Pancreas (tissue), 10 donors: ENCODE measurements around the gene MGMT. TPM values are rescaled to one million over a fixed set of nuclear protein-coding genes. Genes with fewer than 3 reads are reported as not detected.

Experiments used
- ATAC-seq, 4 donors: fragments of 200-7000 bp; cut with Tn5 transposase; one replicate each; pipeline versions ENCODE4 v1.8.0 to v1.9.1; 2020; ENCODE audit warnings: mild to moderate bottlenecking in 4 of 4, moderate library complexity in 4 of 4
- DNase-seq, 6 donors: peaks; one replicate each; pipeline ENCODE4 v3.0.0-alpha.2; 2020
- FAIRE-seq: peaks from 2 replicates; lab custom pipeline; 2012; peaks lifted over from hg19 to GRCh38; lab: Jason Lieb, UNC
- H3K27ac ChIP-seq, 4 donors: fragments of 200-600 bp; sonication (generic); 1 replicate in 3 of 4; 2 replicates in 1 of 4; pipeline versions ENCODE4 v1.5.0 to v1.8.0; 2020
- H3K27me3 ChIP-seq, 4 donors: fragments of 200-600 bp; one replicate each; pipeline ENCODE4 v1.8.0; 2021
- H3K36me3 ChIP-seq, 3 donors: fragments of 200-600 bp; sonication (generic) in 1 of 3; one replicate each; pipeline versions ENCODE4 v1.5.0 to v1.8.0; 2020 to 2021
- H3K4me1 ChIP-seq, 3 donors: fragments of 200-600 bp; one replicate each; pipeline ENCODE4 v1.8.0; 2021
- H3K4me3 ChIP-seq, 4 donors: fragments of 200-600 bp; sonication (generic) in 2 of 4; one replicate each; pipeline versions ENCODE4 v1.5.0 to v1.8.0; 2020 to 2021
- H3K9me3 ChIP-seq, 4 donors: fragments of 200-600 bp; one replicate each; pipeline ENCODE4 v1.8.0; 2021
- CTCF ChIP-seq, 4 donors: fragments of 200-600 bp; sonication (generic) in 3 of 4; IDR thresholded peaks; one replicate each; pipeline versions ENCODE4 v1.5.0 to v1.8.0; 2021; ENCODE audit warnings: antibody characterized with exemption in 4 of 4
- WGBS, 2 donors: extraction: QIAGEN DNeasy Blood & Tissue Kit; methylation state at CpG; one replicate each; pipeline ENCODE4 v1.1.7; 2013; 5-methylcytosine and 5-hydroxymethylcytosine counted together
- intact Hi-C, 3 donors: fragments of 100-400 bp; cut with DNase I; formaldehyde crosslinking; loops; one replicate each; pipeline versions ENCODE4 v1.11.1 to v1.14.2; 2022
- polyA plus RNA-seq, 2 donors: library from polyadenylated mRNA; stranded (reverse); fragments of 200-250 nt; gene quantifications; one replicate each; pipeline ENCODE4 v1.2.3, GENCODE V29; 2013
- total RNA-seq, 6 donors: library from RNA; stranded (reverse); fragmentation: NEBNext Ultra II Directional in 4 of 6; extraction: Animal tissue kit (Norgen Biotek cat#: 25700) in 4 of 6; gene quantifications; one replicate each; pipeline versions ENCODE4 v1.2.1 to v1.2.4, GENCODE V29; 2021 to 2023
- donor health status: healthy with polysubstance abuse.
- donor health status: DM: no; HTN: no; CAD: no; lungs with moderate emphysema.
- donor health status: DM: no; HTN: no; CAD: no.
- donor health status: control.
- donor health status: control.
- donor health status: Bipolar disorder and iron deficiency.
- donor health status: DM: yes; HTN: yes; CAD: no.
- donor health status: DM: no; HTN: no; CAD: no.
- donor health status: DM: no; HTN: no; CAD: no.
- donor health status: DM: yes; HTN: yes; CAD: no.

Gene MGMT
- total and polyA plus RNA-seq, 8 donors: 9.1 to 18.6 (median 12.0) TPM

DNA sequence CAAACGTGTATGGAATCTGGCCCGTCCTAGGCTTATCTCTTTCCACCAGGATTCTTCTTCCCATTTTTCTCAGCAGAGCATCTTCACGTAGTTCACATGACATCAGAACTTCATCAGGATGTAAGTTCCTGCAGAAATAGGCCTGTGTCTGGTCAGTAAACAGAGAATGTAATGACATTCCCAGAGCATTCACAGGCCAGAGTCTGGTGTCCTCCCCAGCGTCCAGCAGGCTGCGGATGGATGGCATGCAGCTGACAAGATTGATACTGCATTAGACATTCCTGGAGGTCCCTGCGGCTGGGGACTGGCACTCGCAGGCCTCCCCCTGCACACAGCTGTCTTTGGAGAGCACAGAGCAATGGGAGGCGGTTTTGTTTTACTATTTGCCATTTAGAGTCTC, 28.7 kb downstream of the MGMT start:
- Histone ChIP-seq H3K9me3 (no peaks in the 10 kb centered on the region), H3K36me3 (no peaks in the 10 kb centered on the region), H3K27ac (no peak overlapping the region), H3K4me1 (no peaks in the 10 kb centered on the region), H3K4me3 (no peak overlapping the region), H3K27me3 (no peaks in the 10 kb centered on the region)
- ATAC-seq: no peak
- FAIRE-seq: no peak
- DNase-seq: no peak
- TF ChIP-seq CTCF (IDR thresholded peaks at IDR 0.05): no peak
- 88 to 89% methylated on average over 8 of the region's 8 CpGs for WGBS, 2 donors
- intact Hi-C loops: no loop called here

GRCh38 chr10:129497013-129497412, 30.0 kb downstream of the MGMT start:
- no peak overlapping the region for H3K27ac ChIP-seq
- no peaks in the 10 kb centered on the region for H3K36me3 ChIP-seq
- no peaks in the 10 kb centered on the region for H3K27me3 ChIP-seq
- H3K4me3 ChIP-seq: no peak overlapping the region
- TF ChIP-seq CTCF (IDR thresholded peaks at IDR 0.05): no peak
- DNase-seq (no peak), ATAC-seq (no peak), FAIRE-seq (no peak)
- WGBS, 2 donors: 94 to 98% methylated on average over 8 of the region's 8 CpGs
- H3K9me3 ChIP-seq: no peaks in the 10 kb centered on the region
- intact Hi-C loops: no loop called here
- no peaks in the 10 kb centered on the region for H3K4me1 ChIP-seq

DNA sequence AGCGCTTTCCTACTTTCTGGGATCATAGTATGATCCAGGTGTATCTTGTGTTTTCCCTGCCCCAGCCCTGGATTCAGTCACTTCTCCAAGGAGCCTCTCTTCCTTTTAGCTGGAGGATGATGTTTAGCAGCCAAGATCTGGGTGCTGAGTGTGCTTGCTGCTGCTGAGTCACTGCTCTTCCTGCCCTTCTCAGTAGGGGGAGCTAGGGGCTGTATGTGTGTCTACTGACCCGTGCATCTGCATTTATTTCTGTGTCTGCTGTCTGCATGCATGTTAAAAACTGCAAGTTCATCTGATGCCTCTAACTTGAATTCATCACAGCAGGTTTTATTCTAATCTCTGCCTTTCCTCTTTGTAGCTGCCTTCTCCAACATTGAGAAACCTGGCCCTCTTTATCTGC, 31.6 kb downstream of the MGMT start:
- no peak for TF ChIP-seq CTCF (IDR thresholded peaks at IDR 0.05)
- DNase-seq (no peak), FAIRE-seq (no peak), ATAC-seq (no peak)
- H3K4me3 ChIP-seq: no peak overlapping the region
- intact Hi-C loops: no loop called here
- 94% methylated on average over 2 of the region's 2 CpGs for WGBS, 2 donors
- H3K36me3 ChIP-seq: no peaks in the 10 kb centered on the region
- H3K9me3 ChIP-seq: no peaks in the 10 kb centered on the region
- no peak overlapping the region for H3K27ac ChIP-seq
- H3K27me3 ChIP-seq: no peaks in the 10 kb centered on the region
- H3K4me1 ChIP-seq: peaks cover 0 to 9% (median 8%) of the 10 kb centered on the region in 3 donors

- ATAC-seq: no peak
- intact Hi-C loops: no loop called here
- WGBS, 2 donors: 96 to 97% methylated on average over 9 of the region's 9 CpGs
These were observed 33.7 kb downstream of the MGMT start for GRCh38 chr10:129500617-129501339.

More at GRCh38 chr10:129500617-129501339, 33.7 kb downstream of the MGMT start:
- Histone ChIP-seq H3K27ac (no peak overlapping the region), H3K4me1 (peaks cover 0 to 13% (median 10%) of the 10 kb centered on the region in 3 donors), H3K36me3 (no peaks in the 10 kb centered on the region), H3K4me3 (no peak overlapping the region), H3K9me3 (no peaks in the 10 kb centered on the region), H3K27me3 (no peaks in the 10 kb centered on the region)
- DNase-seq: no peak
- TF ChIP-seq CTCF (IDR thresholded peaks at IDR 0.05): no peak
- no peak for FAIRE-seq
